ENCODE results near the gene RBM34. TPM values are rescaled to one million over a fixed set of nuclear protein-coding genes. Genes with fewer than 3 reads are reported as not detected.

RBM34 gene
- total and polyA plus RNA-seq, 4 donors: 31.7 to 129 (median 51.3) TPM

DNA sequence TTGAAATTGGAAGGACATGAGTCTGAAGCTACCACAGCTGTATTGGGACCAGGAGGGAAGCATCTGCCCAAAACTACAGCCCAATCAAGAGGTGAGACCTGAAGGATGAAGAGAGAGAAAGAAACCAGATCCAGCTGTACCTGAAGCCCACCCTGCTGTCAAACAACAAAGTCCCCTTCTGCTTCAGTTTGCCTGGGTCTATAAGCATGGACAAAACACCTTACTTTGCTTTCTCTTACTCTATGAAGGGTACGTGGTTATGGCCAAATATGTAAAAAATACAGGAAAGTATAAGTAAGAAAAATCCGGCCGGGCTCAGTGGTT is 58.8 kb downstream of the RBM34 start:
- H3K9me3 ChIP-seq (ENCODE audit: control insufficient read depth in 4 of 4, insufficient read depth in 3 of 4, low read length in 3 of 4): no peaks in the 10 kb centered on the region
- H3K36me3 ChIP-seq (ENCODE audit: control insufficient read depth in 4 of 4, insufficient read depth in 4 of 4, low read length in 4 of 4): no peaks in the 10 kb centered on the region
- H3K9ac ChIP-seq (ENCODE audit: insufficient read depth in 1 of 2, low read length in 2 of 2): no peak overlapping the region
- H3K27ac ChIP-seq (ENCODE audit: low read depth in 1 of 2, low read length in 1 of 2): no peak overlapping the region
- no peak overlapping the region for H3K4me3 ChIP-seq
- WGBS, 2 donors: 95 to 100% methylated on average over 3 of the region's 3 CpGs
- DNase-seq: no peak
- no peak for ATAC-seq (ENCODE audit: insufficient read depth, low FRiP score)
- TF ChIP-seq CTCF (IDR thresholded peaks at IDR 0.05; ENCODE audit: control extremely low read depth, extremely low read depth): no peak
- no peaks in the 10 kb centered on the region for H3K27me3 ChIP-seq (ENCODE audit: control insufficient read depth in 3 of 3, insufficient read depth in 3 of 3, low read length in 2 of 3)
- peaks cover 0 to 8% (median 2%) of the 10 kb centered on the region in 5 donors for H3K4me1 ChIP-seq (ENCODE audit: control insufficient read depth in 5 of 5, insufficient read depth in 5 of 5, low read length in 5 of 5)

GRCh38 chr1:235101558-235102258 is 59.3 kb downstream of the RBM34 start:
- DNase-seq: no peak
- Histone ChIP-seq H3K9ac (ENCODE audit: insufficient read depth in 1 of 2, low read length in 2 of 2) (no peak overlapping the region), H3K4me1 (ENCODE audit: control insufficient read depth in 5 of 5, insufficient read depth in 5 of 5, low read length in 5 of 5) (peaks cover 0 to 8% (median 2%) of the 10 kb centered on the region in 5 donors)

GRCh38 chr1:235100194-235100772 is 60.8 kb downstream of the RBM34 start:
- 64 to 76% methylated on average over 13 of the region's 13 CpGs for WGBS, 2 donors
- Histone ChIP-seq H3K4me3 (no peak overlapping the region), H3K27me3 (ENCODE audit: control insufficient read depth in 3 of 3, insufficient read depth in 3 of 3, low read length in 2 of 3) (no peaks in the 10 kb centered on the region), H3K36me3 (ENCODE audit: control insufficient read depth in 4 of 4, insufficient read depth in 4 of 4, low read length in 4 of 4) (no peaks in the 10 kb centered on the region), H3K27ac (ENCODE audit: low read depth in 1 of 2, low read length in 1 of 2) (no peak overlapping the region), H3K9me3 (ENCODE audit: control insufficient read depth in 4 of 4, insufficient read depth in 3 of 4, low read length in 3 of 4) (no peaks in the 10 kb centered on the region), H3K4me1 (ENCODE audit: control insufficient read depth in 5 of 5, insufficient read depth in 5 of 5, low read length in 5 of 5) (peaks cover 0 to 8% (median 2%) of the 10 kb centered on the region in 5 donors), H3K9ac (ENCODE audit: insufficient read depth in 1 of 2, low read length in 2 of 2) (no peak overlapping the region)
- ATAC-seq (ENCODE audit: insufficient read depth, low FRiP score) (no peak), DNase-seq (peak in 2 of 3 donors; percentile 30 to 52)
- TF ChIP-seq CTCF (IDR thresholded peaks at IDR 0.05; ENCODE audit: control extremely low read depth, extremely low read depth): no peak

More at GRCh38 chr1:235101558-235102258, 59.3 kb downstream of the RBM34 start:
- no peak overlapping the region for H3K4me3 ChIP-seq
- no peak for ATAC-seq (ENCODE audit: insufficient read depth, low FRiP score)
- H3K9me3 ChIP-seq (ENCODE audit: control insufficient read depth in 4 of 4, insufficient read depth in 3 of 4, low read length in 3 of 4): no peaks in the 10 kb centered on the region
- no peaks in the 10 kb centered on the region for H3K27me3 ChIP-seq (ENCODE audit: control insufficient read depth in 3 of 3, insufficient read depth in 3 of 3, low read length in 2 of 3)
- no peak for TF ChIP-seq CTCF (IDR thresholded peaks at IDR 0.05; ENCODE audit: control extremely low read depth, extremely low read depth)
- H3K36me3 ChIP-seq (ENCODE audit: control insufficient read depth in 4 of 4, insufficient read depth in 4 of 4, low read length in 4 of 4): no peaks in the 10 kb centered on the region
- H3K27ac ChIP-seq (ENCODE audit: low read depth in 1 of 2, low read length in 1 of 2): no peak overlapping the region
- WGBS, 2 donors: 87 to 89% methylated on average over 4 of the region's 5 CpGs
